Astrocyte (in vitro differentiated cells and primary cell): ENCODE results near the gene NRF1.

ENCODE experiments used
- CTCF ChIP-seq: IDR thresholded peaks from 2 replicates; pipeline ENCODE4 v1.5.1; 2011; ENCODE audit warnings: low read depth, mild to moderate bottlenecking, inconsistent platforms, low read length, moderate library complexity; ENCODE audit not compliant: insufficient read depth
- EZH2 ChIP-seq: IDR thresholded peaks from 2 replicates; pipeline ENCODE4 v1.6.1; 2012; ENCODE audit warnings: mild to moderate bottlenecking, low read length, inconsistent platforms; ENCODE audit not compliant: insufficient read depth

DNA sequence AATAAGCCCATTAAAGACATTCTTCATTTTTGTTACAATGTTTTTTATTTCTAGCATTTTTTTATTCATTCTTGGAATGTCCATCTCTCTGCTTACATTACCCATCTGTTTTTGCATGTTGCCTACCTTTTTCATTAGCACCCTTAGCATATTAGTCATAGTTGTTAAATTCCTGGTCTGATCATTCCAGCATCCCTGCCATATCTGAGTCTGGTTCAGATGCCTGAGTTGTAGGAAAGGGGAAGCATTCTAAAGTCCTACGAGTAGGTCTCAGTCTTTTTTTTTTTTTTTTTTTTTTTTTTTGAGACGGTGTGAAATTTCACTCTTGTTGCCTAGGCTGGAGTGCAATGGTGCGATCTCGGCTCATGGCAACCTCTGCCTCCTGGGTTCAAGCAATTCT, 19.7 kb upstream of the NRF1 start:
- TF ChIP-seq CTCF = no peak
- TF ChIP-seq EZH2 = no peak
